ENCODE results near the gene NOP56.

DNA sequence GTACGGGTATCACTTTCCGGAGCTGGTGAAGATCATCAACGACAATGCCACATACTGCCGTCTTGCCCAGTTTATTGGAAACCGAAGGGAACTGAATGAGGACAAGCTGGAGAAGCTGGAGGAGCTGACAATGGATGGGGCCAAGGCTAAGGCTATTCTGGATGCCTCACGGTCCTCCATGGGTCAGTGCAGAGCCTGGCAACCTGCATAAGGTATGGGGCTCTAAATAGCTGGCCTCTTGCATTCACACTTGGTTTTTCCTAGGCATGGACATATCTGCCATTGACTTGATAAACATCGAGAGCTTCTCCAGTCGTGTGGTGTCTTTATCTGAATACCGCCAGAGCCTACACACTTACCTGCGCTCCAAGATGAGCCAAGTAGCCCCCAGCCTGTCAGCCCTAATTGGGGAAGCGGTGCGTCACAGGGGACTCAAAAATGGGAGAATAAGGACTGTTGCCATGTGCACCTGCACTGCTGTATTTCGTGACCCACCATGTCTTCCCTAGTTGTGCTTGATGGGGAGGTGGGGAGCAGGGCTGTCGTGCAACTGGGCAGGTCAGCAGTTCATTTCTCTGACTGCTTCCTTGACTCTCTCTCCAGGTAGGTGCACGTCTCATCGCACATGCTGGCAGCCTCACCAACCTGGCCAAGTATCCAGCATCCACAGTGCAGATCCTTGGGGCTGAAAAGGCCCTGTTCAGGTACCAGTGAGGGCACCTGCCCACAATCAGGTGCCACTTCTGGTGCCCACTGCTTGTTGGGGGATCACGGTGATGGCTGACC lies 3.1 kb downstream of the NOP56 start:
- TF ChIP-seq, protein P1, sequence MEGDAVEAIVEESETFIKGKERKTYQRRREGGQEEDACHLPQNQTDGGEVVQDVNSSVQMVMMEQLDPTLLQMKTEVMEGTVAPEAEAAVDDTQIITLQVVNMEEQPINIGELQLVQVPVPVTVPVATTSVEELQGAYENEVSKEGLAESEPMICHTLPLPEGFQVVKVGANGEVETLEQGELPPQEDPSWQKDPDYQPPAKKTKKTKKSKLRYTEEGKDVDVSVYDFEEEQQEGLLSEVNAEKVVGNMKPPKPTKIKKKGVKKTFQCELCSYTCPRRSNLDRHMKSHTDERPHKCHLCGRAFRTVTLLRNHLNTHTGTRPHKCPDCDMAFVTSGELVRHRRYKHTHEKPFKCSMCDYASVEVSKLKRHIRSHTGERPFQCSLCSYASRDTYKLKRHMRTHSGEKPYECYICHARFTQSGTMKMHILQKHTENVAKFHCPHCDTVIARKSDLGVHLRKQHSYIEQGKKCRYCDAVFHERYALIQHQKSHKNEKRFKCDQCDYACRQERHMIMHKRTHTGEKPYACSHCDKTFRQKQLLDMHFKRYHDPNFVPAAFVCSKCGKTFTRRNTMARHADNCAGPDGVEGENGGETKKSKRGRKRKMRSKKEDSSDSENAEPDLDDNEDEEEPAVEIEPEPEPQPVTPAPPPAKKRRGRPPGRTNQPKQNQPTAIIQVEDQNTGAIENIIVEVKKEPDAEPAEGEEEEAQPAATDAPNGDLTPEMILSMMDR (IDR thresholded peaks at IDR 0.05): no peak
- no peak for TF ChIP-seq POLR2A (IDR thresholded peaks at IDR 0.05)

Data from right lobe of liver (tissue), 4 donors.